GF-D8 (cell line): ENCODE results near the gene NRDC.
"Not testable (repeated sequence)": the region's sequence is repeated elsewhere in the genome, so short reads cannot be mapped to it uniquely, and the experiment has no call there.

Source experiments
- DNase-seq: peaks from one replicate; lab custom pipeline; 2025; lab: John Stamatoyannopoulos, UW

NRDC gene

GRCh38 chr1:51878616-51879336 lies at the start of gene NRDC:
NRDC (minus strand) TSS chr1:51878727; CDS start chr1:51878615, 112 bp downstream.
- peak; percentile 99 for DNase-seq

- no peak for DNase-seq
These were observed 48.5 kb upstream of the NRDC start for GRCh38 chr1:51927029-51927428.

GRCh38 chr1:51926171-51926812 lies 47.8 kb upstream of the NRDC start:
- DNase-seq: no peak

- no peak for DNase-seq
These were observed 45.9 kb upstream of the NRDC start for GRCh38 chr1:51924455-51924854.

GRCh38 chr1:51922040-51922439 lies 43.5 kb upstream of the NRDC start:
- DNase-seq: no peak

GRCh38 chr1:51920130-51920529 lies 41.6 kb upstream of the NRDC start:
- DNase-seq: no peak

- no peak for DNase-seq
These were observed 41.2 kb upstream of the NRDC start for GRCh38 chr1:51919684-51920083.

GRCh38 chr1:51916587-51917405 lies 38.3 kb upstream of the NRDC start:
- no peak for DNase-seq

GRCh38 chr1:51915951-51916350 lies 37.4 kb upstream of the NRDC start:
- DNase-seq: no peak

GRCh38 chr1:51912881-51913280 lies 34.4 kb upstream of the NRDC start:
- no peak for DNase-seq

- no peak for DNase-seq
These were observed 31.9 kb upstream of the NRDC start for GRCh38 chr1:51910221-51911000.

GRCh38 chr1:51908499-51908898 lies 30.0 kb upstream of the NRDC start:
- DNase-seq: no peak

GRCh38 chr1:51907079-51907702 lies 28.7 kb upstream of the NRDC start:
- DNase-seq: no peak

- no peak for DNase-seq
These were observed 28.0 kb upstream of the NRDC start for GRCh38 chr1:51906306-51907078.

- DNase-seq: no peak
These were observed 23.9 kb upstream of the NRDC start for GRCh38 chr1:51902456-51902855.

GRCh38 chr1:51901151-51901550 lies 22.6 kb upstream of the NRDC start:
- DNase-seq: no peak

- no peak for DNase-seq
These were observed 20.5 kb upstream of the NRDC start for GRCh38 chr1:51899022-51899421.

GRCh38 chr1:51898090-51898734 lies 19.7 kb upstream of the NRDC start:
- DNase-seq: no peak

- no peak for DNase-seq
These were observed 19.1 kb upstream of the NRDC start for GRCh38 chr1:51897699-51898031.

GRCh38 chr1:51894748-51895147 lies 16.2 kb upstream of the NRDC start:
- DNase-seq: not testable (repeated sequence)

GRCh38 chr1:51878308-51878615 lies 265 bp downstream of the NRDC start:
- no peak for DNase-seq
